T-helper 1 cell treated with Interleukin-12 subunit alpha and Interleukin-12 subunit beta and Interleukin-4 antibody, amounts not matched to agents 30 μg/mL and 1 μg/mL, for 36 hours (primary cell): ENCODE results near the gene LYRM4.

Experiments used
- H3K27ac Mint-ChIP-seq: one replicate; pipeline ENCODE4 v1.8.0; 2021; ENCODE audit warnings: mild to moderate bottlenecking, mixed read lengths
- H3K27me3 Mint-ChIP-seq: one replicate; pipeline ENCODE4 v1.8.0; 2021; ENCODE audit warnings: low read depth, mixed read lengths
- H3K36me3 Mint-ChIP-seq: one replicate; pipeline ENCODE4 v1.8.0; 2021; ENCODE audit warnings: low read depth, mixed read lengths
- H3K4me1 Mint-ChIP-seq: one replicate; pipeline ENCODE4 v1.8.0; 2021; ENCODE audit warnings: low read depth, mixed read lengths
- H3K4me3 Mint-ChIP-seq: one replicate; pipeline ENCODE4 v1.8.0; 2021; ENCODE audit warnings: mild to moderate bottlenecking, moderate library complexity, mixed read lengths
- H3K9me3 Mint-ChIP-seq: one replicate; pipeline ENCODE4 v1.8.0; 2021; ENCODE audit warnings: mixed read lengths

The LYRM4 gene

DNA sequence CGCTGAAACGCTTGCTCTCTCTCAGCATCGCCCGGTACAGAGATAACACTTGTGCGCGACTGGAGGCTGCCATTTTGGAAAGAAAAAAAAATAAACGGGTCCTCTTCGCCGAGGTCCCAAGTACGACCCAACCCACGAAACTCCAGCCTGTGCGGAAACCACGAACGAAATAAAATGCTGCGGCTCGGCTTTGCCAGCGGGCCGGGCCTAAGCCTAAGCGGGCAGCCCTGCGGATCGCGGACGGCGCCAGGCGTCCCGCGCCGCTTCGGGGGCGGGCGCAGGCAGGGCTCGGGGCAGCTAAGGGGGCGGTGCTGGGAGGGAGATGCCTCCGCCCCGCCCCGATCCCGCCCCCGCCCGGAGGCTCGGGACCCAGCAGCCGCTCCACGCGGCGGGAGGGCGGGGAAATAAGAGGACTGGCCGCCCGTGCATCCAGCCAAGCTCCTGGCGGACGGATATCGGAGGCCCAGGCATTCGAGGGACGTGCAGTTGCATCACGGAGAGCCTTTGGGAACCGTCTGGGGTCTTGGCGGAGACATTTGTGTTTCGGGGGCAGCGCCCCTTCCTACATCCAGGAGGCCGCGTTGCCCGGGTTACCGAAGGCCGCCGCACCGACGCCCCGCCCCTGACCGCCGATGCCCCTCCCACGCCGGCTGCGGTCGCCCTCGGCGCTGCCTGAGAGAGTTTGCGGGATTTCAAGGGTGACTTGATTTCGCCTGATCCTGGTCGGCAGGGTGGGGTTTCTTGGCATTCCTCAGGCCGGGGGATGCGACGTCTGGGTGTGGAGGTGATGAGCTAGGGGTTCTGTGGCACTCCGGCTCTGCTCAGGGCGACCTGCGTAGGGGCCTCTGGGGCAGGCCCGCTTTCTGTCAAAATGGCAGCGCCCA, at the start of gene LYRM4, which contains the start of gene FARS2:
Gene LYRM4, minus strand, starts transcription at position 290 of the 884 bp plus-strand sequence. Its CDS starts 217 bp downstream, at position 73.
Gene FARS2, plus strand, starts transcription at position 853 of the 884 bp plus-strand sequence.
- Mint-ChIP-seq H3K36me3 (peaks cover 7% of the 10 kb centered on the region), H3K27ac (peak within 1 kb of the TSS; percentile 99), H3K4me3 (peak within 1 kb of the TSS; percentile 96), H3K9me3 (no peaks in the 10 kb centered on the region), H3K27me3 (no peaks in the 10 kb centered on the region), H3K4me1 (peaks cover 30% of the 10 kb centered on the region)

DNA sequence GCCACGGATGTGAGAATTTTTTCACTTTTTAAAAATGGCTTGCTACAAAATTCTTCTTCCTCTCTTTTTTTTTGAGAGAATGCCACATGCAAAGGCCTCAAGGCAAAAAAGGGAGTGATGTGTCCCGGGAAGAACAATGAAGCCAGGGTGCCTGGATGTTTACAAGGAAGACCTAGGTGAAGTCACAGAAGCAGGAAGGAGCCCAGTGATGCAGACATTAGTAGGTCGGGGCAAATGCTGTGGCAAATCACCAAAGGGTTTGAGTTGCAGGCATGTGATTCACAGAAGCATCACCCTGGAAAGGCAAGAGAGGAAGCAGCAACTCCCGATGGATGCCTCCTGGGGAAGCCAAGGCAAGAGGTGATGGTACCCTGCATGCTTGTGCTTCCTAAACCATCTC, 47.3 kb upstream of the LYRM4 start:
- H3K27ac Mint-ChIP-seq: no peak overlapping the region
- H3K27me3 Mint-ChIP-seq: no peaks in the 10 kb centered on the region
- no peaks in the 10 kb centered on the region for H3K9me3 Mint-ChIP-seq
- H3K36me3 Mint-ChIP-seq: no peaks in the 10 kb centered on the region
- no peak overlapping the region for H3K4me3 Mint-ChIP-seq
- peaks cover 2% of the 10 kb centered on the region for H3K4me1 Mint-ChIP-seq

DNA sequence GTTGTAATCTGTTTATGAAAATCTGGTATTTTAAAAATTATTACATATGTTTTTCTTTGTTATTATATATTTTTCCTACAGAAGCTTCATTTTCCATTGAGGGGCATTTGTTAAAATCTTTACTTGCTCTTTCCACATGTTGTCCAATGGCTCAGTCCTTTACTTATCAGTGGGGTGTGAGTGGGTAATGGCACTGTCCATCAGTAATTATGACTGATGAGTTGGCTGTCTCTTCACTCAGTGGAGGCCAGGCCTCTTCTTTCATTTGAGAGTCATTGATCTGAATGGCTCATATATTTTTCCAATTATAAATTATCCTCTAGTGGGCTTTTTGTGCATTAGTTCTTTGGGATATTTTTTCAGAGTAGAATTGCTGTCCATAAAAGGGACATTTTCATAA, 46.3 kb upstream of the LYRM4 start:
- Mint-ChIP-seq H3K27ac (no peak overlapping the region), H3K9me3 (no peaks in the 10 kb centered on the region), H3K4me3 (no peak overlapping the region), H3K4me1 (peaks cover 12% of the 10 kb centered on the region), H3K27me3 (no peaks in the 10 kb centered on the region), H3K36me3 (no peaks in the 10 kb centered on the region)

DNA sequence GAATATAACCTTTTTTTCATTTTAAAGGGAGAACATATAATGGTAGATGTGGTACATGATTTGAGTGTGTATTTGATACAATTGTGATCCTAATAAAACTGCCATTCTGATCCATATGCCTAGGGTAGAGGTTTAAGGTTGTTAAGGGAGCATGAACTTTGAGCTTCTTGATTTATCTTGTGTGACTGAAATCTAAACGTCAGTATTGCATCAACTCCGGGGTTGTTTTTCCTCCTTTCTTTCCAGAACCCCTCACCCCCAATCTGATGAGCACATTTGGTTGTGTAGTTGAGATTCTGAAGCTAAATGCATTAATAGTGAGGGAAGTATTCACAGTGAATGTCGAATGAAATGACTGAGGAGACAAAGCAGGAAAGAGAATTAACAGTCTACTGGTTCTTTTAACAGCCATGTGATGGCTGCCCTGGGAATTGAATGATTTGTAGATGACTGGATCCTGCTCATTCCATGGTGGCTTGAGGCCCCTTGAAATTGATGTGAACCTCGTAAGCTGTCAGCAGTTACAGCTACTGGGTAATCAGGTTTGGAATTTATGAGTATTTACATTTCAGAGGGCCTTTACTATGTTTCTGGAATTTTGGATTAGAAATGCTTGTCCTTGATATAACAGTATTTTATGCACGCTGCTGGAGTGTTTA, 45.3 kb upstream of the LYRM4 start:
- Mint-ChIP-seq H3K4me1 (peaks cover 14% of the 10 kb centered on the region), H3K36me3 (no peaks in the 10 kb centered on the region), H3K27me3 (no peaks in the 10 kb centered on the region), H3K27ac (no peak overlapping the region), H3K9me3 (no peaks in the 10 kb centered on the region), H3K4me3 (no peak overlapping the region)

DNA sequence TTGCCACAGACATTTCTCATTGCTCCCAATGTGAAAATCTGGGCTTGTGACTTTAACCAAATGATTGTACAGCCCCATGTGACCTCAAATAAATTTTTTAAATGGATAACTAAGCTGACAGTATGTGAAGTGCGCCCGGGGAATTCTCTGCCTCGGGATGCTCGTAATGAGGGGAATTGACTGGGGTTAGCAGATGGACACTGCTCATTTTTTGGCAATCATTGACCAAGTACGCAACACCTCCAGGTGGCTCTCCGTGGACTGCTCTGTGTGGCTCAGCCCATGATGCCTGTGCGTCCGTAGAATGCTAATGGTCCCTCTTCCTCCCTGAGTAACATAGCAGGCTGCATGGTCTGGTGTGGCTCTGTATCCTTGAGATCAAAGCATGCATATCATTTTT, 42.9 kb upstream of the LYRM4 start:
- Mint-ChIP-seq H3K9me3 (no peaks in the 10 kb centered on the region), H3K4me3 (no peak overlapping the region), H3K4me1 (peaks cover 17% of the 10 kb centered on the region), H3K36me3 (no peaks in the 10 kb centered on the region), H3K27me3 (no peaks in the 10 kb centered on the region), H3K27ac (no peak overlapping the region)

DNA sequence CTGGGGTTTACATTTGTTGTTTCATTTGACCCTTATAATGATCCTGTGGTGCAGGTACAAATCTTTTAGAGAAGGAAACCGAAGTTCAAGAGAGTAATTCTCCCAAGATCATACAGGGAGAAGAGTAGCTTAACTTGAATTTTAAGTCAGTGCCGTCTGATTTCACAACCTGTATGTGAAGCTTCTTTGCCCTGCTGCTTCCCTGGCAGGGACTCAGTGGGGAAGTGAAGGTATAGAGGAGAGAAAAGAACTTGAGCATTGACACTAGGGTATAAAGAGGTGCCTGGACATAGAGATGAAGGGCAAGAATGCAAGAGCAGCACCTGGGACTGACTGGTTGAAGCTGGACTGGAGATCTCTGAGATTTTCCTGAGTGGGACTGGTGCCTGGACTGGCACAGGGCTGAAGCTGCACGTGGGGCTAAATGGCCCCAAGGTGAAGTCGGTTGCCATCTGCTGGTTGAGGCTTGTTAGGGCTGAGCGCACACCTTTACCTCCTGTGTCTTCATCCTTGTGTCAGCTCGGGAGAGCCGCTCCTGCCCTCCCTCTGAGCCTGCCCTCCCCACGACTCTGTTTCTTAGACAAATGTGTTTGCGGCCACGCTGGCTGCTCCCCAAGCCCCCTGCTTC, 42.4 kb upstream of the LYRM4 start:
- H3K36me3 Mint-ChIP-seq: no peaks in the 10 kb centered on the region
- no peaks in the 10 kb centered on the region for H3K27me3 Mint-ChIP-seq
- H3K4me3 Mint-ChIP-seq: no peak overlapping the region
- H3K4me1 Mint-ChIP-seq: peaks cover 17% of the 10 kb centered on the region
- H3K9me3 Mint-ChIP-seq: no peaks in the 10 kb centered on the region
- H3K27ac Mint-ChIP-seq: peak overlapping the region; percentile 53

DNA sequence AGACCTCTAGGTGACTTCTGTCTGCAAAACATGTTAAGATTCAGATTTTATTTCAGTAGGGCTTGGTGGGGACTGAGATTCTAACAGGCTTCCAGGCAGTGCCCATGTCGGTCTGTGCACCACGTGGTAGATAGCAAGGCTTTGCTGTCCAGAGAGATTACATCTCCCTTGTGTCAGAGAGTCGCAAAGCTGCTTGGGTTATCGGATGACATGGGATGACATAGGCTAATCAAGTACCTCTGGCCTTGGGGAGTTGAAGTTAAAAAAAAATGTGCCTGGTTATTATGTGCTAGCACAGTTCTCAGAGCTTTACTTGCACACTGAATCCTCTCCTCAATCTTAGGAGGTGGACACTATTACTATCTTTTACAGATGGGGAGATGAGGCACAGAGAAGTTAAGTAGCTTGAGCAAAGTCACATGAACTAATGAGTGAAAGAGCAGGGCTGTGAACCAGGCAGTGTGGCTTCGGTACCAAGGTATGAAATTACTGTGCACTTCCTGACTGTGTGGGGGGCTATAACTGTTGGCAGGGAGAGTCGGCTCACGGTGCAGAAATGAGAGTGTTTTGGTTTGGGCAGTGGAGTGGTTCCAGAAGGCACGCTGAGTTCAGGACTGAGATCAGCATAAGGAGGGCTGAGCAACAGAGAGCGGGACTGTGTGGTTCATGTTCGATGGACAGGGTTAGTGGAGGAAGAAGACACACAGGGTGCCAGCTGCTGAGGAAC, 41.6 kb upstream of the LYRM4 start:
- Mint-ChIP-seq H3K9me3 (no peaks in the 10 kb centered on the region), H3K4me3 (peak overlapping the region; percentile 21), H3K27me3 (no peaks in the 10 kb centered on the region), H3K36me3 (no peaks in the 10 kb centered on the region), H3K4me1 (peaks cover 17% of the 10 kb centered on the region), H3K27ac (peak overlapping the region; percentile 53)

DNA sequence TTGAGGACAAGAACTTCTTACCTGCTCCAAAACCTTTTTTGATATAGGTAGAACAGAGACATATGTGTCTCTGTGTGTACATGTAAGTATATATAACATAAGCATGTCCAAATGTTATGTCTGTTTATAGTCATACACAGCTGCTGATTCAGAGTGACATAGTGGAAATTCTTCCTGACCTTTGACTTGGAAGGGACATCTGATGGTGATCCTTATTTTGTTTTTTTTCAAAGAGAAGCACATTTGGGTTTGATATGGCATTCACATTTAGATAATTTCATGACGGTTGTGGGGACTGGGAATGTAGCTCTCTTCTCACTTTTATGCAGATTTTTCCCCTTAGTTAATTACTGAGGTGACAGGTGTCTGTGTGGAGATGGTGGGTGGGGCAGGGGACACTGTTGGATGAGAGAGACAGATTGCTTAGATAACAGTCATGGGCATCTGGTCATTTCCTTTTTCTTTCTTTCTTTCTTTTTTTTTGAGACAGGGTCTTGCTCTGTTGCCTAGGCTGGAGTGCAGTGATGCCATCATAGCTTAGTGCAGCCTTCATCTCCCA, 39.5 kb upstream of the LYRM4 start:
- peaks cover 17% of the 10 kb centered on the region for H3K4me1 Mint-ChIP-seq
- no peaks in the 10 kb centered on the region for H3K27me3 Mint-ChIP-seq
- H3K36me3 Mint-ChIP-seq: no peaks in the 10 kb centered on the region
- no peaks in the 10 kb centered on the region for H3K9me3 Mint-ChIP-seq
- no peak overlapping the region for H3K27ac Mint-ChIP-seq
- H3K4me3 Mint-ChIP-seq: no peak overlapping the region

DNA sequence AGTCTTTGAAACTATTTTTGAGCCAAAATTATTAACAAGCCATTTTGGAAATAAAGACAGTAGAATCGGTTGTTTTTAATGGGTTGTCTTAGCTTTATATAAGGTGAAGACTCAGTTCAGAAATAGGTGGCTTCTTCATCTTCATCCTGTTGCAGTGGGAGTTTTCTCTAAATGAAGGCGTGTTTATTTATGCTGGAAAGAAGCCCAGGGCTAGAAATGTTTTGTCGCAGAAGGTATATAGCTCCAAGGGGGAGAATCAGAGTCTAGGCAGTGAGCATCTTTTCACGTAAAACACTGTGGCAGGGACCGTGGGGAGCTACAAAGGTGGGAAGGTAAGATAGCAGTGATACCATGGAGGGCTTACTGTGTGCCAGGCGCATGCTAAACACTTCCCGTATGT, 34.9 kb upstream of the LYRM4 start:
- no peak overlapping the region for H3K4me3 Mint-ChIP-seq
- H3K27me3 Mint-ChIP-seq: no peaks in the 10 kb centered on the region
- no peak overlapping the region for H3K27ac Mint-ChIP-seq
- peaks cover 2% of the 10 kb centered on the region for H3K36me3 Mint-ChIP-seq
- H3K9me3 Mint-ChIP-seq: no peaks in the 10 kb centered on the region
- H3K4me1 Mint-ChIP-seq: peaks cover 11% of the 10 kb centered on the region

DNA sequence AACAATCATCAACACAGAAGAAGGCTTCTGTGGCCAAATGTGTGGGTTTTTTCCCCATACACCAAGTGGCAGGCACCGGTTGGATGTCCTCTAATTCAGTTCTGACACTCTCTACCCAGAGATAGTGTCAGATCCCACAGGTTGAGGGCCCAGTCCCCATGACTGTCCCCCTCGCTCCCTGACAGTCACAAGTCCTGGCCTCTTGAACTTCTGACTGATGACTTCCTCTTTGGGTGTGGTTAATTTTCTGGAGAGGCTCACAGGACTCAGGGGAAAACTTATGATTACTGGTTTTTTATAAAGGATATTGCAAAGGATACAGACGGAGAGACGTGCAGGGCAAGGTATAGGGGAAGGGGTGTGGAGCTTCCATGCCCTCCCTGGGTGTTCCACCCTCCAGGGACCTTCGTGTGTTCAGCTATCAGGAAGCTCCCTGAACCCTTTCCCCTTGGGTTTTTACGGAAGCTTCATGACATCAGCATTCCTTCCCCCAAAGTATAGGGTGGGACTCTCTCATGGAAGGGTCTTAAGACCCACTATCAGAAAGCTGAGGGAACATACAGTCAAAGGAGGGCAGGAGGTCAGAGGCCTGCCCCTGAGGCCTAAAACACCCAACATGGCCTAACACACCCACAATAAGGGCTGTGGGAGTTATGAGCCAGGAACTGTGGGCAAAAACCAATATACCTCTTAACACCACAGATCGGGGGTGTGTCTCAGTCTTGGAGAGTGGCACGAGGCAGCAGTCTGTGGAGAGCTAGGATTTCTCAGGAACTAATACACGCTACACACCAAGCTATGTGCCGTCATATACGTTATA, 33.9 kb upstream of the LYRM4 start:
- Mint-ChIP-seq H3K27ac (peak overlapping the region; percentile 35), H3K4me1 (peaks cover 10% of the 10 kb centered on the region), H3K36me3 (peaks cover 2% of the 10 kb centered on the region)

DNA sequence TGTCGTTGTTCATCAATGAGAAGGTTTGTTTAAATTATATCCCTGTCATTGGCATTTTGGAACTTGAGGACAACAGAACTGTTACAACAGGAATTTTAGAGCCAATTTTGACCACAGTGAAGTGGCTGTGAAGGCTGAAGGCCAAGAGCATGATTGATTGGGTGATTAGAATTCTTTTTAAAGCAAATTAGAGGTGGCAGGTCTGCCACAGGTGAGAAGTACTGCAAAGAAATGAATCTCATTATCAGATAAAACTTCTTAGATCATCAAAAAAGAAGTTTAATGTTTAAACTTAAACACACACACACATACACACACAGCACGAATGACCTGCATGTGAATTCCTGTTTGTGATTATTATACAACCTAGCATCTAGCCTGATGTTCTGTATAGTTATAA, 32.9 kb upstream of the LYRM4 start:
- no peak overlapping the region for H3K4me3 Mint-ChIP-seq
- no peak overlapping the region for H3K27ac Mint-ChIP-seq
- no peaks in the 10 kb centered on the region for H3K9me3 Mint-ChIP-seq
- no peaks in the 10 kb centered on the region for H3K27me3 Mint-ChIP-seq
- peaks cover 2% of the 10 kb centered on the region for H3K36me3 Mint-ChIP-seq
- H3K4me1 Mint-ChIP-seq: peaks cover 10% of the 10 kb centered on the region

More for the DNA sequence above, 33.9 kb upstream of the LYRM4 start:
- Mint-ChIP-seq H3K9me3 (no peaks in the 10 kb centered on the region), H3K27me3 (no peaks in the 10 kb centered on the region), H3K4me3 (no peak overlapping the region)

DNA sequence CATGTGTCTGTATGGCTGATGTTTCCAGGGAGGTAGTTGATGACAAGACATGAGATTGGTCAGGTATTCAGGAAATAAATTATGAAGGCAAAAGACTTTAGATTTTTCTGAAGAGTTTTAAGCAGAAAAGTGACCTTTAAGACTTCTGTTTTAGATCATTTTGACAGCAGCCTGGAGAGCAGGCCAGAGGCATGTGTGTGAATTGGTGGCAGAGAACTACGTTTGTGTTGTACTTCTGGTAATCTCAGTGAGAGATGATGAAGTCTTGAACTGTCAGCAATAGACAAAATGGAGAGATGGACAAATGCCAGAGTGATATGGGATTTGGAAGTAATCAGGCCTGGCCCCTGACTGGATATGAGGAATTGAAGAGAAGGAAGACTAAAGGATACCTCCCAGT, 31.4 kb upstream of the LYRM4 start:
- peaks cover 17% of the 10 kb centered on the region for H3K4me1 Mint-ChIP-seq
- no peaks in the 10 kb centered on the region for H3K27me3 Mint-ChIP-seq

DNA sequence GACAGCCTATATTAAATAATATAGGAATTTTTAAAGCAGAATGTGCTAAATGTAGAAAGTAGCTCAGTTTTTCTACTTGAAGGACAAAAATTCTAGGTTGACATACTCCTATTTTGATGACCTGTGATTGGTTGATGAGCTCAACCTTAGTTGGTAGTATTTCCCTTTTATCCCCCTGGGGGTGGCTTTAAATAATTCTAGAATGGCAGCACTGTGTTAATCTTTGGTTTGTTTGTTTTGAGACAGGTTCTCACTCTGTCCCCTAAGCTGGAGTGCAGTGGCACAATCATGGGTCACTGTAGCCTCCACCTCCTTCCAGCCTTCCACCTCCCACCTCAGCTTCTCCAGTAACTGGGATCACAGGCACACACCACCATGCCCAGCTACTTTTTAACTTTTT, 29.8 kb upstream of the LYRM4 start:
- H3K27ac Mint-ChIP-seq: no peak overlapping the region
- H3K36me3 Mint-ChIP-seq: peaks cover 4% of the 10 kb centered on the region
- H3K4me1 Mint-ChIP-seq: peaks cover 17% of the 10 kb centered on the region
- H3K4me3 Mint-ChIP-seq: no peak overlapping the region
- H3K27me3 Mint-ChIP-seq: no peaks in the 10 kb centered on the region
- H3K9me3 Mint-ChIP-seq: no peaks in the 10 kb centered on the region

More for the DNA sequence above, 31.4 kb upstream of the LYRM4 start:
- no peak overlapping the region for H3K4me3 Mint-ChIP-seq
- no peaks in the 10 kb centered on the region for H3K9me3 Mint-ChIP-seq
- H3K36me3 Mint-ChIP-seq: peaks cover 4% of the 10 kb centered on the region
- no peak overlapping the region for H3K27ac Mint-ChIP-seq
